ENCODE measurements around the gene C3orf49.

DNA sequence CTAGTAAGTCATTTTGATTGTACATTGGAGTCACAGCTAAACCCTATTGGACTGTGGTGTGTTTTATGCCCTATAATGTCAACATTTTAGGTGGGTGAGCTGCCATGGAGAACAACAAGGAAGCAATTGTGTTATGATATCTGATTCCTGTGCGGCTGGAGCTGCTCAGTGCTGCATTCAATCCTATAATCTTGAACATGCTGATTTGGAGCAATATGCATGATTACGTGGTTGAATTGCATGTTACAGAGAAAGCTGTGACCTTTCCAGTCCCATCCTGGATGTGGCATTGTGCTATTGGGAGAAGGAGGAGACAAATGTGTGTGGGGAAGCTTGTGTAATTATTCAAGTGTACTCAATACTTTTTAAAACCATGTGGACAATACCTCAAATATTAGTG lies 20.1 kb upstream of the C3orf49 start:
- TF ChIP-seq, protein P1, sequence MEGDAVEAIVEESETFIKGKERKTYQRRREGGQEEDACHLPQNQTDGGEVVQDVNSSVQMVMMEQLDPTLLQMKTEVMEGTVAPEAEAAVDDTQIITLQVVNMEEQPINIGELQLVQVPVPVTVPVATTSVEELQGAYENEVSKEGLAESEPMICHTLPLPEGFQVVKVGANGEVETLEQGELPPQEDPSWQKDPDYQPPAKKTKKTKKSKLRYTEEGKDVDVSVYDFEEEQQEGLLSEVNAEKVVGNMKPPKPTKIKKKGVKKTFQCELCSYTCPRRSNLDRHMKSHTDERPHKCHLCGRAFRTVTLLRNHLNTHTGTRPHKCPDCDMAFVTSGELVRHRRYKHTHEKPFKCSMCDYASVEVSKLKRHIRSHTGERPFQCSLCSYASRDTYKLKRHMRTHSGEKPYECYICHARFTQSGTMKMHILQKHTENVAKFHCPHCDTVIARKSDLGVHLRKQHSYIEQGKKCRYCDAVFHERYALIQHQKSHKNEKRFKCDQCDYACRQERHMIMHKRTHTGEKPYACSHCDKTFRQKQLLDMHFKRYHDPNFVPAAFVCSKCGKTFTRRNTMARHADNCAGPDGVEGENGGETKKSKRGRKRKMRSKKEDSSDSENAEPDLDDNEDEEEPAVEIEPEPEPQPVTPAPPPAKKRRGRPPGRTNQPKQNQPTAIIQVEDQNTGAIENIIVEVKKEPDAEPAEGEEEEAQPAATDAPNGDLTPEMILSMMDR (IDR thresholded peaks at IDR 0.05; ENCODE audit: insufficient read depth, low read length) = no peak
- TF ChIP-seq, protein P2, sequence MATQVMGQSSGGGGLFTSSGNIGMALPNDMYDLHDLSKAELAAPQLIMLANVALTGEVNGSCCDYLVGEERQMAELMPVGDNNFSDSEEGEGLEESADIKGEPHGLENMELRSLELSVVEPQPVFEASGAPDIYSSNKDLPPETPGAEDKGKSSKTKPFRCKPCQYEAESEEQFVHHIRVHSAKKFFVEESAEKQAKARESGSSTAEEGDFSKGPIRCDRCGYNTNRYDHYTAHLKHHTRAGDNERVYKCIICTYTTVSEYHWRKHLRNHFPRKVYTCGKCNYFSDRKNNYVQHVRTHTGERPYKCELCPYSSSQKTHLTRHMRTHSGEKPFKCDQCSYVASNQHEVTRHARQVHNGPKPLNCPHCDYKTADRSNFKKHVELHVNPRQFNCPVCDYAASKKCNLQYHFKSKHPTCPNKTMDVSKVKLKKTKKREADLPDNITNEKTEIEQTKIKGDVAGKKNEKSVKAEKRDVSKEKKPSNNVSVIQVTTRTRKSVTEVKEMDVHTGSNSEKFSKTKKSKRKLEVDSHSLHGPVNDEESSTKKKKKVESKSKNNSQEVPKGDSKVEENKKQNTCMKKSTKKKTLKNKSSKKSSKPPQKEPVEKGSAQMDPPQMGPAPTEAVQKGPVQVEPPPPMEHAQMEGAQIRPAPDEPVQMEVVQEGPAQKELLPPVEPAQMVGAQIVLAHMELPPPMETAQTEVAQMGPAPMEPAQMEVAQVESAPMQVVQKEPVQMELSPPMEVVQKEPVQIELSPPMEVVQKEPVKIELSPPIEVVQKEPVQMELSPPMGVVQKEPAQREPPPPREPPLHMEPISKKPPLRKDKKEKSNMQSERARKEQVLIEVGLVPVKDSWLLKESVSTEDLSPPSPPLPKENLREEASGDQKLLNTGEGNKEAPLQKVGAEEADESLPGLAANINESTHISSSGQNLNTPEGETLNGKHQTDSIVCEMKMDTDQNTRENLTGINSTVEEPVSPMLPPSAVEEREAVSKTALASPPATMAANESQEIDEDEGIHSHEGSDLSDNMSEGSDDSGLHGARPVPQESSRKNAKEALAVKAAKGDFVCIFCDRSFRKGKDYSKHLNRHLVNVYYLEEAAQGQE (IDR thresholded peaks at IDR 0.05; ENCODE audit: insufficient replicate concordance, low read depth) = no peak
- TF ChIP-seq POLR2AphosphoS5 (IDR thresholded peaks at IDR 0.05; ENCODE audit: low read depth) (no peak), GABPA (IDR thresholded peaks at IDR 0.05; ENCODE audit: low read depth) (no peak)

All from HL-60 (cell line).